Tibial artery (tissue), 4 donors: ENCODE results near the gene SLC24A4.

ENCODE experiments used
- DNase-seq, 2 donors: peaks; one replicate each; pipeline ENCODE4 v3.0.0-alpha.2; 2019
- H3K27ac ChIP-seq, 2 donors: fragments of 200-600 bp; sonication (generic) in 1 of 2; 1 replicate in 1 of 2; 2 replicates in 1 of 2; pipeline ENCODE4 v1.5.1; 2018 to 2019; ENCODE audit warnings: mild to moderate bottlenecking in 1 of 2
- H3K27me3 ChIP-seq, 2 donors: fragments of 200-600 bp; sonication (generic) in 1 of 2; one replicate each; pipeline versions ENCODE4 v1.5.1 to v1.6.0; 2016 to 2019
- H3K36me3 ChIP-seq, 3 donors: fragments of 200-600 bp; sonication (generic) in 2 of 3; one replicate each; pipeline ENCODE4 v1.5.1; 2016 to 2019; ENCODE audit warnings: mild to moderate bottlenecking in 2 of 3
- H3K4me1 ChIP-seq, 4 donors: fragments of 200-600 bp; sonication (generic) in 2 of 4; 1 replicate in 3 of 4; 2 replicates in 1 of 4; pipeline ENCODE4 v1.5.1; 2016 to 2019
- H3K4me3 ChIP-seq, 2 donors: fragments of 200-600 bp; sonication (generic) in 1 of 2; 1 replicate in 1 of 2; 2 replicates in 1 of 2; pipeline ENCODE4 v1.5.1; 2018 to 2019; ENCODE audit warnings: mild to moderate bottlenecking in 2 of 2
- H3K9me3 ChIP-seq, 3 donors: fragments of 200-600 bp; sonication (generic) in 1 of 3; one replicate each; pipeline ENCODE4 v1.5.1; 2016 to 2019
- intact Hi-C: fragments of 100-400 bp; cut with DNase I; formaldehyde crosslinking; loops from one replicate; pipeline ENCODE4 v1.15.0; 2023; ENCODE audit warnings: low total_unique reads
- TF ChIP-seq, protein P1 (sequence below), 2 experiments: fragments of 200-600 bp in 1 of 2; fragments of 450-650 bp in 1 of 2; IDR thresholded peaks; one replicate each; pipeline ENCODE4 v1.5.1; 2017 to 2019; ENCODE audit warnings: antibody characterized with exemption in 2 of 2, mild to moderate bottlenecking in 1 of 2, moderate library complexity in 1 of 2

The SLC24A4 gene

DNA sequence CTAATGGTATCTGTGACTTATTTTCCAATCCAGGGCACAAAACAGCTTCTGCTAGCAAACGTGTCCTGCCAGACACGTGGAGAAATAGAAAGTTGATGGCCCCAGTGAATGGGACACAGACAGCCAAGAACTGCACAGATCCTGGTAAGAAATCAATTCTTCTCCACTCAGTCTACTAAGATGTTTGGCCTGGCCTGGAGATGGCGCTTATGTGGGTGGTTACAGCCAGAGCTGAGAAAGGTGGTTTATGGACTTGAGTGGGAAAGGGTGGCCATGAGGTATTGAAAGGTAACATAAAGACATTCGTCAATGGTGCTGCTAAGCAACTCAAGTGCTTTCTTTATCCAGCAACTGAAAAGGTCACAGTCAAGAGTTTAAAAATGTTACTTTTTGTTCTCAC lies 2.9 kb downstream of the SLC24A4 start:
- Histone ChIP-seq H3K36me3 (no peaks in the 10 kb centered on the region), H3K27me3 (peaks cover 0 to 27% of the 10 kb centered on the region in 2 donors), H3K4me3 (no peak overlapping the region), H3K4me1 (peaks cover 0 to 23% (median 15%) of the 10 kb centered on the region in 4 donors), H3K27ac (no peak overlapping the region), H3K9me3 (no peaks in the 10 kb centered on the region)
- intact Hi-C loops, result no loop called here
- TF ChIP-seq, protein P1, sequence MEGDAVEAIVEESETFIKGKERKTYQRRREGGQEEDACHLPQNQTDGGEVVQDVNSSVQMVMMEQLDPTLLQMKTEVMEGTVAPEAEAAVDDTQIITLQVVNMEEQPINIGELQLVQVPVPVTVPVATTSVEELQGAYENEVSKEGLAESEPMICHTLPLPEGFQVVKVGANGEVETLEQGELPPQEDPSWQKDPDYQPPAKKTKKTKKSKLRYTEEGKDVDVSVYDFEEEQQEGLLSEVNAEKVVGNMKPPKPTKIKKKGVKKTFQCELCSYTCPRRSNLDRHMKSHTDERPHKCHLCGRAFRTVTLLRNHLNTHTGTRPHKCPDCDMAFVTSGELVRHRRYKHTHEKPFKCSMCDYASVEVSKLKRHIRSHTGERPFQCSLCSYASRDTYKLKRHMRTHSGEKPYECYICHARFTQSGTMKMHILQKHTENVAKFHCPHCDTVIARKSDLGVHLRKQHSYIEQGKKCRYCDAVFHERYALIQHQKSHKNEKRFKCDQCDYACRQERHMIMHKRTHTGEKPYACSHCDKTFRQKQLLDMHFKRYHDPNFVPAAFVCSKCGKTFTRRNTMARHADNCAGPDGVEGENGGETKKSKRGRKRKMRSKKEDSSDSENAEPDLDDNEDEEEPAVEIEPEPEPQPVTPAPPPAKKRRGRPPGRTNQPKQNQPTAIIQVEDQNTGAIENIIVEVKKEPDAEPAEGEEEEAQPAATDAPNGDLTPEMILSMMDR (IDR thresholded peaks at IDR 0.05), result no peak
- DNase-seq, result no peak

DNA sequence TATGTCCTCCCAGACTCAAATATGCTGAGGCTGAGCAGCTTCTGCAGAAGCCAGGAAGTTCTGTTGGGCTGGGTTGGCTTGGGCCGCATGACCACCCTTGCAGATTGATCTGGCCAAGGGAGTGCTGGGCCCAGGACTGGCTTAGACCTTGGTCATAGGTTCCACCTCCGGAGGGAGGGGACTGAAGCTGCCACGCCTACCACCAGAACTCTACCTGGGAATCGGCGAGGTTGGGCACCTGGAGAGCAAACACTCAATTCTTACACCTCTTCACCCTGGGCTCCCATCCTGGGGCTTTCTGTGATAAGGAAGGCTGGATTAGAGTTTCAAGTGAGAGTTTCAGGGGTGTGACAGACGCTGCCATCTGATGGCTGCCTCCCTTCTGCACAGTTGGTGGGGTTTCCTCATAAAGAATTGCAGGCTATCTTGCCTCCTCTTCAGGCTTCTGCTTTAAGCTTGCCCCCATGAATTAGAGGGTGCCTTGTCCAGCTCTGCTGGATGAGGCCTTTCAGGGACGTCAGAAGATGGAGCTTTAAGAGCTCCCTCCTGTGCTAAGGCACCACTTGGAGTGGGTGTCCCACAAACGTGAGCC lies 5.8 kb downstream of the SLC24A4 start:
- no peak for DNase-seq
- TF ChIP-seq, protein P1 (IDR thresholded peaks at IDR 0.05), result no peak
- intact Hi-C loops, result no loop called here

DNA sequence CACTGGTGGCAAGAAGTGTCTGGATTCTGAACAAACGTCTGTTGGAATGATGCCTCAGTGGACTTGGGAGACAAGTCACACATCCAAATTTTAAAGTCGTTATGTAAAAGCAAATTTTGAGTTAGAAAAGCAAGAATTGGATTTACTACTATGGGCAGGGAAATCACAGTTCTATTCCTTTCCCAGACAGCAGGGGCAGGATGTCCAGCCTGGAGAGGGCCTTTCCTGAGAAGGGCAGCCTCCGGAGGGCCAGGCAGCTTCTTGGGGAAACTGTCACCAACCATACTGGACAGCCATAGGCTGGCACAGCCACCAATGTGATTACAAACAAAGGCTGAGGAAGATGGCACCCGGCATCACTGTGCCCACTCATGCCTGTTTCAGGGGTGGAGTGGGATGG lies 11.1 kb downstream of the SLC24A4 start:
- Histone ChIP-seq H3K4me3 (no peak overlapping the region), H3K36me3 (no peaks in the 10 kb centered on the region), H3K4me1 (no peaks in the 10 kb centered on the region), H3K9me3 (no peaks in the 10 kb centered on the region), H3K27me3 (no peaks in the 10 kb centered on the region), H3K27ac (no peak overlapping the region)
- DNase-seq, result no peak
- intact Hi-C loops, result no loop called here
- TF ChIP-seq, protein P1 (IDR thresholded peaks at IDR 0.05), result no peak

More for the DNA sequence above, 5.8 kb downstream of the SLC24A4 start:
- Histone ChIP-seq H3K4me3 (no peak overlapping the region), H3K4me1 (peaks cover 0 to 6% (median 5%) of the 10 kb centered on the region in 4 donors), H3K36me3 (no peaks in the 10 kb centered on the region), H3K27me3 (peaks cover 0 to 14% of the 10 kb centered on the region in 2 donors), H3K9me3 (no peaks in the 10 kb centered on the region), H3K27ac (no peak overlapping the region)

DNA sequence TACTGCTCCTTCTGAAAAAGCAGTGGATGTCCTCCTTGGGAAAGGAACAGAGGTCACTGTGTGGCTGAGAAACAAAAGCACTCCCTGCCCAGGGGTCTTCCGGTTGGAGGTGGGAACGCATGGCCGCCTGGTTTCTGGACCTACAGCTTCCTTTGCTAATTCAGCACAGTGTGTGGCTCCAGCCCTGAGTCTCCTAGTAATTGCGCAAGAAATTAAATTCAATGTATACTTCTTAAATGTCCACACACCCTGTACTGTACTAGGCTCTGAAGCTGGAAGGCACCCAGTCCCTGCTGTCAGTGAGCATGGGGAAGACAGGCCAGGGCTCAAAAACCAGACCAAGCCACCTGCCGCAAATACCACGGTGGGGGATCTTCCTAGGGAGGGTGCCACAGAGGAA lies 13.4 kb downstream of the SLC24A4 start:
- DNase-seq, result no peak
- no peaks in the 10 kb centered on the region for H3K9me3 ChIP-seq
- H3K27ac ChIP-seq, result no peak overlapping the region
- no peak overlapping the region for H3K4me3 ChIP-seq
- H3K36me3 ChIP-seq, result no peaks in the 10 kb centered on the region
- H3K4me1 ChIP-seq, result no peaks in the 10 kb centered on the region
- TF ChIP-seq, protein P1 (IDR thresholded peaks at IDR 0.05), result no peak
- H3K27me3 ChIP-seq, result no peaks in the 10 kb centered on the region
- intact Hi-C loops, result no loop called here

DNA sequence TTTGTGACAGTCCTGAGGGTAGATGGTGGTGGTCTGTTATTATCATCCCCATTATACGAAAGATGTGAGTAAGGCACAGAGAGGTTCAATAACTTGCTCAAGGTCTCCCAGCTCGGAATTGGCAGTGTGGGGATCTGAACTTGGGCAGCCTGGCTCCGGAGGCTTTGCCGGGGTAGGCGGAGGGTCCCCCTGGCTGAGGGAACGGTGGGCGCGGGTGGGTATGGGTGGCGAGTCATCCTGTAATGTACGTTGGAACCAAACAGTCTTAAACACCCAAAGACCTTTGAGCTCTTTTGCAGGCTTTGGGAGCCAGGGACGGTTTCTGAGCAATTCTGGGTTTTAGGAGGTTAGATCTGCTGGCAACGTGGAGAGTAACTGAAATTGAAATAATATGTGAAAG lies 16.5 kb downstream of the SLC24A4 start:
- no peak for DNase-seq

More for the DNA sequence above, 16.5 kb downstream of the SLC24A4 start:
- TF ChIP-seq, protein P1 (IDR thresholded peaks at IDR 0.05), result no peak
- H3K4me1 ChIP-seq, result no peaks in the 10 kb centered on the region
- H3K27ac ChIP-seq, result no peak overlapping the region
- H3K36me3 ChIP-seq, result no peaks in the 10 kb centered on the region
- H3K4me3 ChIP-seq, result no peak overlapping the region
- H3K9me3 ChIP-seq, result no peaks in the 10 kb centered on the region
- H3K27me3 ChIP-seq, result no peaks in the 10 kb centered on the region
- intact Hi-C loops, result no loop called here
